A673 (cell line): Measurements from ENCODE around the gene UQCRHL. TPM values are rescaled to one million over a fixed set of nuclear protein-coding genes. Genes with fewer than 3 reads are reported as not detected.
A peak's percentile ranks its signal among the peaks of the same experiment; 100 is the strongest.

ENCODE experiments used
- BruUV-seq: library from RNA; stranded (reverse); fragments of 400-500 nt; replicated peaks from 2 replicates; lab custom pipeline; 2021; lab: Mats Ljungman, UMichigan
- CTCF ChIA-PET: fragments of 300-600 bp; sonication (Branson Sonifier 250); formaldehyde crosslinking; loops from one replicate; lab custom pipeline; 2022; ENCODE audit warnings: antibody characterized with exemption; lab: Charles Lee
- POLR2A ChIA-PET: fragments of 300-600 bp; sonication (Branson Sonifier 250); formaldehyde crosslinking; loops from one replicate; lab custom pipeline; 2022; ENCODE audit warnings: antibody characterized with exemption; ENCODE audit not compliant: low non-redundant PET; lab: Charles Lee
- DNase-seq: peaks from one replicate; pipeline ENCODE4 v3.0.0-alpha.2; 2015; ENCODE audit warnings: low spot score
- H3K27ac ChIP-seq: fragments of 200-600 bp; sonication (generic); 2 replicates; pipeline ENCODE4 v1.5.1; 2016; ENCODE audit warnings: mixed run types, low read depth, mild to moderate bottlenecking, mixed read lengths, antibody characterized with exemption, low read length; ENCODE audit not compliant: poor library complexity, severe bottlenecking
- H3K27me3 ChIP-seq: fragments of 200-600 bp; sonication (generic); replicated peaks from 2 replicates; pipeline ENCODE4 v1.6.1; 2017; ENCODE audit warnings: mixed run types, low read depth, mild to moderate bottlenecking, mixed read lengths, antibody characterized with exemption, low read length; ENCODE audit not compliant: insufficient read depth, poor library complexity
- H3K36me3 ChIP-seq: fragments of 200-600 bp; sonication (generic); 2 replicates; pipeline ENCODE4 v1.6.1; 2016; ENCODE audit warnings: mixed run types, mild to moderate bottlenecking, mixed read lengths, antibody characterized with exemption, low read length; ENCODE audit not compliant: insufficient read depth, poor library complexity, severe bottlenecking
- H3K4me1 ChIP-seq: fragments of 200-600 bp; sonication (generic); 2 replicates; pipeline ENCODE4 v1.6.1; 2017; ENCODE audit warnings: mixed run types, mild to moderate bottlenecking, mixed read lengths, antibody characterized with exemption, low read length; ENCODE audit not compliant: insufficient read depth, poor library complexity, severe bottlenecking
- H3K4me3 ChIP-seq: fragments of 200-600 bp; sonication (generic); 2 replicates; pipeline ENCODE4 v1.5.1; 2016; ENCODE audit warnings: low read depth, mixed run types, mild to moderate bottlenecking, mixed read lengths, low read length; ENCODE audit not compliant: poor library complexity, severe bottlenecking
- H3K9me3 ChIP-seq: fragments of 200-600 bp; sonication (generic); 2 replicates; pipeline ENCODE4 v1.6.1; 2016; ENCODE audit warnings: mixed run types, low read depth, mild to moderate bottlenecking, mixed read lengths, antibody characterized with exemption, low read length; ENCODE audit not compliant: poor library complexity, severe bottlenecking
- CTCF ChIP-seq: fragments of 300-800, 200-600 bp; sonication (generic); conservative IDR thresholded peaks from 2 replicates; pipeline ENCODE4 v1.5.1; 2017; ENCODE audit warnings: low read depth, mild to moderate bottlenecking, antibody characterized with exemption, low read length, moderate library complexity, mixed read lengths
- EZH2 ChIP-seq: fragments of 200-600 bp; sonication (generic); IDR thresholded peaks from 2 replicates; pipeline ENCODE4 v1.6.1; 2017; ENCODE audit warnings: borderline replicate concordance, low read depth, mild to moderate bottlenecking, mixed read lengths, antibody characterized with exemption, low read length; ENCODE audit not compliant: poor library complexity, severe bottlenecking
- intact Hi-C: fragments of 100-400 bp; cut with micrococcal nuclease; formaldehyde crosslinking; loops from one replicate; pipeline ENCODE4 v1.10.0; 2022; ENCODE audit not compliant: unreplicated experiment
- total RNA-seq: library from RNA; stranded (reverse); gene quantifications from 2 replicates; pipeline ENCODE4 v1.2.3, GENCODE V29; 2021

The UQCRHL gene
- total RNA-seq, 1 experiment from 2014 or later, result 4.1 TPM

GRCh38 chr1:15764269-15764764, 43.1 kb downstream of the UQCRHL start:
- CTCF ChIA-PET, result no interaction called here
- no TSS peak for BruUV-seq
- intact Hi-C loops, result no loop called here
- H3K36me3 ChIP-seq, result peaks cover 12% of the 10 kb centered on the region
- TF ChIP-seq CTCF (no peak), EZH2 (no peak)
- POLR2A ChIA-PET, result no interaction called here
- H3K27ac ChIP-seq, result no peak overlapping the region
- H3K9me3 ChIP-seq, result no peaks in the 10 kb centered on the region
- H3K27me3 ChIP-seq, result no peaks in the 10 kb centered on the region
- no peak for DNase-seq
- H3K4me1 ChIP-seq, result peaks cover 18% of the 10 kb centered on the region
- no peak overlapping the region for H3K4me3 ChIP-seq

GRCh38 chr1:15762546-15762945, 44.9 kb downstream of the UQCRHL start:
- intact Hi-C loops, result no loop called here
- H3K4me3 ChIP-seq, result no peak overlapping the region
- TF ChIP-seq CTCF, result no peak
- no peak for TF ChIP-seq EZH2
- peaks cover 5% of the 10 kb centered on the region for H3K36me3 ChIP-seq
- no peaks in the 10 kb centered on the region for H3K27me3 ChIP-seq
- no peak for DNase-seq
- no peaks in the 10 kb centered on the region for H3K9me3 ChIP-seq
- H3K4me1 ChIP-seq, result peaks cover 24% of the 10 kb centered on the region
- BruUV-seq, result no TSS peak
- CTCF ChIA-PET, result no interaction called here
- no peak overlapping the region for H3K27ac ChIP-seq
- POLR2A ChIA-PET, result interaction anchor here (0.5 kb wide), 1 partner anchor 153 kb away, joined by 15 read pairs; no protein-coding TSS in a partner anchor

- intact Hi-C loops, result no loop called here
- DNase-seq, result no peak
- no peaks in the 10 kb centered on the region for H3K9me3 ChIP-seq
- TF ChIP-seq CTCF (no peak), EZH2 (no peak)
- peak overlapping the region; percentile 53 for H3K27ac ChIP-seq
- ChIA-PET POLR2A (no interaction called here), CTCF (interaction anchor here (0.6 to 0.7 kb wide), 3 partner anchors 595 to 679 kb away, joined by 3 to 5 read pairs (median 5); partner anchors contain the start of gene NECAP2)
- peaks cover 5% of the 10 kb centered on the region for H3K36me3 ChIP-seq
- no peaks in the 10 kb centered on the region for H3K27me3 ChIP-seq
- H3K4me3 ChIP-seq, result no peak overlapping the region
- BruUV-seq, result TSS peak; percentile 22
- peaks cover 24% of the 10 kb centered on the region for H3K4me1 ChIP-seq
Observed at GRCh38 chr1:15761366-15762128, 45.9 kb downstream of the UQCRHL start.
